Stimulated activated CD4-positive, alpha-beta T cell treated with anti-CD3 and anti-CD28 coated beads, Interleukin-2, amount 100 ng/mL, for 4 hours (primary cell): ENCODE results near the gene FTSJ3.
"Not testable (repeated sequence)": the region's sequence is repeated elsewhere in the genome, so short reads cannot be mapped to it uniquely, and the experiment has no call there.

Source experiments
- DNase-seq: peaks from one replicate; pipeline ENCODE4 v3.0.0-alpha.2; 2020; ENCODE audit warnings: low read depth

FTSJ3 gene

GRCh38 chr17:63827002-63827800 lies at the start of gene FTSJ3, which contains the start of gene PSMC5:
Gene FTSJ3 (minus strand): TSS chr17:63827663. CDS start chr17:63826902, 761 bp downstream.
Gene PSMC5 (plus strand): TSS chr17:63827431. CDS start chr17:63827491, 60 bp downstream.
- peak; percentile 92 for DNase-seq

GRCh38 chr17:63874693-63875092 lies 47.2 kb upstream of the FTSJ3 start:
- DNase-seq = not testable (repeated sequence)

GRCh38 chr17:63874061-63874626 lies 46.7 kb upstream of the FTSJ3 start:
- DNase-seq = not testable (repeated sequence)

GRCh38 chr17:63873577-63873976 lies 46.1 kb upstream of the FTSJ3 start, which contains the start of gene CSH2:
Gene CSH2 (minus strand): TSS chr17:63873677. CDS start chr17:63873614, 63 bp downstream.
- not testable (repeated sequence) for DNase-seq

GRCh38 chr17:63871646-63872365 lies 44.3 kb upstream of the FTSJ3 start:
- not testable (repeated sequence) for DNase-seq

GRCh38 chr17:63870292-63870665 lies 42.8 kb upstream of the FTSJ3 start:
- DNase-seq = not testable (repeated sequence)

- DNase-seq = not testable (repeated sequence)
Measured at GRCh38 chr17:63869491-63870291, 42.2 kb upstream of the FTSJ3 start.

- DNase-seq = not testable (repeated sequence)
Measured at GRCh38 chr17:63866625-63867024, 39.2 kb upstream of the FTSJ3 start.

GRCh38 chr17:63859257-63859656 lies 31.8 kb upstream of the FTSJ3 start:
- no peak for DNase-seq

- not testable (repeated sequence) for DNase-seq
Measured at GRCh38 chr17:63856425-63856824, 29.0 kb upstream of the FTSJ3 start.

GRCh38 chr17:63855185-63855584 lies 27.7 kb upstream of the FTSJ3 start:
- no peak for DNase-seq

GRCh38 chr17:63854709-63855108 lies 27.2 kb upstream of the FTSJ3 start:
- no peak for DNase-seq

GRCh38 chr17:63853260-63853659 lies 25.8 kb upstream of the FTSJ3 start:
- DNase-seq = no peak

GRCh38 chr17:63850401-63850800 lies 22.9 kb upstream of the FTSJ3 start:
- no peak for DNase-seq

- peak; percentile 94 for DNase-seq
Measured at GRCh38 chr17:63848834-63849689, 21.6 kb upstream of the FTSJ3 start.

GRCh38 chr17:63847525-63848249 lies 20.2 kb upstream of the FTSJ3 start:
- DNase-seq = no peak

- DNase-seq = no peak
Measured at GRCh38 chr17:63845509-63845908, 18.0 kb upstream of the FTSJ3 start.

GRCh38 chr17:63843910-63844677 lies 16.6 kb upstream of the FTSJ3 start:
- DNase-seq = no peak

GRCh38 chr17:63843387-63843888 lies 16.0 kb upstream of the FTSJ3 start:
- DNase-seq = not testable (repeated sequence)
